HS-27A (cell line): ENCODE measurements around the gene AKNA.
"Not testable (repeated sequence)": the region's sequence is repeated elsewhere in the genome, so short reads cannot be mapped to it uniquely, and the experiment has no call there.

Experiments used
- DNase-seq: peaks from one replicate; pipeline ENCODE4 v3.0.0-alpha.2; 2012; ENCODE audit warnings: low read depth, missing footprints

AKNA gene

GRCh38 chr9:114339130-114339908 is 48.5 kb downstream of the AKNA start:
- no peak for DNase-seq

DNA sequence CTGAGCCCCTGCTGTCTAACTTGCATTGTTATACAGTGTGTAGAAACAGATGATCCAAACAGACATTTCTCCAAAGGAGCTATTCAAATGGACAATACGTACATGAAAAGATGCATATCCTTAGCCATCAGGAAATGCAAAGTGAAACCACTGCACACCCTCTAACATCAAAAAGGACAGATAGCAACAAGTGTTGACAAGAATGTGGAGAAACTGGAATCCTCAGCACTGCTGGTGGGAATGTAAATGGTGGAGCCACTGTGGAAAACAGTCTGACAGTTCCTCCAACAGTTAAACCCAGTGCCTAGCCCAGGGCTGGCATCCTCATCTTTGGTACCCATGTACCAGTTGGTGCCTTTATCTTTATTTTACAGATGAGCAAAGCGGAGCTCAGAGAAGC is 49.6 kb downstream of the AKNA start:
- DNase-seq: no peak

- DNase-seq: no peak
Measured at GRCh38 chr9:114336699-114337395, 50.9 kb downstream of the AKNA start.

- no peak for DNase-seq
Measured at GRCh38 chr9:114336157-114336556, 51.6 kb downstream of the AKNA start.

GRCh38 chr9:114335745-114336144 is 52.0 kb downstream of the AKNA start:
- no peak for DNase-seq

GRCh38 chr9:114334490-114334889 is 53.3 kb downstream of the AKNA start:
- DNase-seq: no peak

DNA sequence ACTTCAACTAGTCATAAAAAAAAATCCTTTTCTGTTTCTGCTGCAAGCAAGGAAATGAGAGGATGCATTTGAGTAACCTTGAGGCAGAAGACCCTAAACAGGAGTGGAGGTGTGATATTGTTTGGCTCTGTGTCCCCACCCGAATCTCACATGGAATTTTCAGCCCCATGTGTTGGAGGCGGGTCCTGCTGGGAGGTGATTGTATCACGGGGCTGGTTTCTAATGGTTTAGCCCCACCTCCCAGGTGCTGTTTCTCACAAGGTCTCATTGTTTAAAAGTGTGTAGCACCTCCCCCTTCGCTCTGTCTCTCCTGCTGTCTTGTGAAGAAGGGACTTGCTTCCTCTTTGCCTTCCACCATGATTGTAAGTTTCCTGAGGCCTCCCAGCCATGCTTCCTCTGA is 54.1 kb downstream of the AKNA start:
- not testable (repeated sequence) for DNase-seq

- DNase-seq: not testable (repeated sequence)
Measured at GRCh38 chr9:114332474-114333040, 55.2 kb downstream of the AKNA start.

GRCh38 chr9:114331229-114332195 is 56.3 kb downstream of the AKNA start:
- not testable (repeated sequence) for DNase-seq

DNA sequence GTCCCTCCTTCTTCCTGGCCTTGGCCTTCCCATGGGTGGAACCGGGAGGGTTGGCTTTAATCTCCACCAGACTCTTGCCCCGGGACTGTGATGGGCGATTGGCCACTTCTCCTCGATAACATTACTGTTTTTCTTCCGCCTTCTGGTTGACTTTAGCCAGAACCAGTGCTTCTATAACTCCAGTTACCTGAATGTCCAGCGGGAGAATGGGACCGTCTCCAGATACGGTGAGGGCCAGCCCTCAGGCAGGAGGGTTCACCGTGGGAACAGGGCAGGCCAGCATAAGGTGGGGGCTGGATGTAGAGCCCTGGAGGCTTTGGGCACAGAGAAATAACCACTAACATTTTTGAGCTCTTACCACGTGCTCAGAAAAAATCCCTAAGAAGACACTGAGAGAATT is 57.1 kb downstream of the AKNA start:
- DNase-seq: no peak

DNA sequence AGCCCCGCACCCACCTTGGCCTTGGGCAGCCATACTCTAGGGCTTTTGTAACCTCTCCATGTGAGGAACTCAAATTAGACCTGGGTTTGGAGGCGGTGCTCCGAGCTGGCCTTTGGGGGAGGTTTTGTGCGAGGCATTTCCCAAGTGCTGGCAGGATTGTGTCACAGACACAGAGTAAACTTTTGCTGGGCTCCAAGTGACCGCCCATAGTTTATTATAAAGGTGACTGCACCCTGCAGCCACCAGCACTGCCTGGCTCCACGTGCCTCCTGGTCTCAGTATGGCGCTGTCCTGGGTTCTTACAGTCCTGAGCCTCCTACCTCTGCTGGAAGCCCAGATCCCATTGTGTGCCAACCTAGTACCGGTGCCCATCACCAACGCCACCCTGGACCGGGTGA is 58.2 kb downstream of the AKNA start, which contains the start of gene ORM2:
Gene ORM2 (plus strand): TSS at position 245 of the 398 bp plus-strand sequence. CDS start 36 bp downstream, at position 281.
- not testable (repeated sequence) for DNase-seq

DNA sequence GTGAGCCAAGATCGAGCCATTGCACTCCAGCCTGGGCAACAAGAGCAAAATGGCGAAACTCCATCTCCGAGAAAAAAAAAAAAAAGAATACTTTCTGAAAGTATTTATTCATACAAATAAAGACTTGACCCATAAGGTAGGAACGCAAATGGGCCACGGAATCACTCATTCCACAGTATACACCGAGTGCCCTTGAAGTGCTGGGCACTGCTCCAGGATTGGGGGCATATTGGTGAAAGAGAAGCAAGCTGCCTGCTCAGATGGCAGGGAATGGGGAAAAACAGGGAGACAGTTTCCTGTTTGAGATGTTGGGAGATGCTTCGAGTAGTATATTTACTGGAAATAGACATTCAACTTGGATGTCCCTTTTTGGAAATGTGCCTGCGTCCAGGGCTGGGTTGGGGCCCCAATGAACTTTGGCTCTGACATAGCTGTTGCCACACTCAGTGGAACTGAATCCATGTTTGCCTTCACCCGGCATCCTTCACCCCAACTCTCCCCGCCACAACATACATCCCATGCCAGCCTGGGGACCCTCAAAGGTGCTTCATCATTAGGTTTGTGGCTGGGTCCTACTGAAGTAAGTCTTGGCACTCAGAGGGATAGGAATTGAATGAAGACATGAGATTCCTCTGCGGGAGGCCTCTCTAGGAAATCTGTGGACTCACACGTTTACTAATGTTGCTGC is 58.7 kb downstream of the AKNA start:
- not testable (repeated sequence) for DNase-seq

GRCh38 chr9:114328357-114328820 is 59.4 kb downstream of the AKNA start:
- DNase-seq: not testable (repeated sequence)

GRCh38 chr9:114327749-114328148 is 60.0 kb downstream of the AKNA start:
- no peak for DNase-seq

DNA sequence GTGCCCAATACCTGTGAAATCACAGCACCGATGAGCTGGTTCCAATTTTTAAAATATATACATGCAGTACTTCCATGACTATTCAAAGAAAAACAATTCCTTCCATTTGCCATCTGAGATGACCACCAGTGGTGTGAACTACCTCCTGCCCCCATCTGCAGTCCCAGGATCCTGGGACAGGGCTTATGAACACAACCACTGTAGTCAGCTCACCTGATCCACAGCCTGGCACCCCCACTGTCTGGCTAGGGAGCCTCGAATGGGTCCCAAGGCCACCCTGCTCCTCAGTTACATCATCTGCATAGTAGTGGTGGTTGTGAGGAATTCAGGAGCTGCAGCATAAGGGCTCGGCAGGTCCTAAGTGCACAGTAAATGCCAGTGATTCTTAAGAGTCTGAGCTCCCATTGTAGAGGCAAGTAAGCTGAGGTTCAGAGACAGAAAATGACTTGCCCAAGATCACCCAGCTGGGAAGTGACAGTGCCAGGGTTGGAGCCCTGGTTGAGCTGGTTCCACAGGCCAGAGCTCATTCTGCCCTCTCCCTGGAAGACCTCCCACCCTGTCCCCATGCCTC is 62.0 kb downstream of the AKNA start:
- not testable (repeated sequence) for DNase-seq

DNA sequence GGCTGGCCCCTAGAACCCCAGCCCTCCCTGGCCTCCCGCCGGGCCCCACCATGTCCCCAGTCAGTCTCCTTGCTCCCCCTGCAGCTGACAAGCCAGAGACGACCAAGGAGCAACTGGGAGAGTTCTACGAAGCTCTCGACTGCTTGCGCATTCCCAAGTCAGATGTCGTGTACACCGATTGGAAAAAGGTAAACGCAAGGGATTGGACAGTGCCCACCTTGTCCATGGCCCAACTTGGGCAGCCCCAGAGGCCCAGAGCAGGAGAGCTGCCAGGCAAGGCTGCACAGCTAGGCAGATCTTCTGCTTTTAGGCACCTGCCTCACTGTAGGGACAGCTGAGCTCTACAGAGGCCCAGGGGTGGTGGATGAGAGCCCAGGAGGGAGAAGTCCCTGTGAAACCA is 62.8 kb downstream of the AKNA start:
- DNase-seq: not testable (repeated sequence)

DNA sequence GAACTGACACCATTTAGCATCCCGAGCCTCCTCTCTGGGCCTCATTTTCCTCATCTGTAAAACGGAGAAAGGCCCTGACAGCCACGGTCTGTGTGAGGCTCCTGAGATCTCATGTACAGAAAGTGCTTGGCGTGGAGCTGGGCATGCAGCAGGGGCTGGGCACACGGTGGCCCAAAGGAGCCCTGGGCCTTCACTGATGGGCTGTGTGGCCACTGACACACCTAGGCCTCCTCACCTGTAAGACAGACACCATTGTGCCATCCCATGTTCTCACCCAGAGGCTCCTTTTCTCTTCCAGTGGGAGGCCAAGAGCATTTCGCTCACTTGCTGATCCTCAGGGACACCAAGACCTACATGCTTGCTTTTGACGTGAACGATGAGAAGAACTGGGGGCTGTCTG is 63.3 kb downstream of the AKNA start:
- DNase-seq: no peak

DNA sequence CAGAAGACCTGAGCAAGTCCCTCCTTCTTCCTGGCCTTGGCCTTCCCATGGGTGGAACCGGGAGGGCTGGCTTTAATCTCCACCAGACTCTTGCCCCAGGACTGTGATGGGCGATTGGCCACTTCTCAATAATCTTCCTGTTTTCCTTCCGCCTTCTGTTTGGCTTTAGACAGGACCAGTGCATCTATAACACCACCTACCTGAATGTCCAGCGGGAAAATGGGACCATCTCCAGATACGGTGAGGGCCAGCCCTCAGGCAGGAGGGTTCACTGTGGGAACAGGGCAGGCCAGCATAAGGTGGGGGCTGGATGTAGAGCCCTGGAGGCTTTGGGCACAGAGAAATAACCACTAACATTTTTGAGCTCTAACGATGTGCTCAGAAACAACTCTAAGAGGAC is 63.9 kb downstream of the AKNA start:
- not testable (repeated sequence) for DNase-seq

DNA sequence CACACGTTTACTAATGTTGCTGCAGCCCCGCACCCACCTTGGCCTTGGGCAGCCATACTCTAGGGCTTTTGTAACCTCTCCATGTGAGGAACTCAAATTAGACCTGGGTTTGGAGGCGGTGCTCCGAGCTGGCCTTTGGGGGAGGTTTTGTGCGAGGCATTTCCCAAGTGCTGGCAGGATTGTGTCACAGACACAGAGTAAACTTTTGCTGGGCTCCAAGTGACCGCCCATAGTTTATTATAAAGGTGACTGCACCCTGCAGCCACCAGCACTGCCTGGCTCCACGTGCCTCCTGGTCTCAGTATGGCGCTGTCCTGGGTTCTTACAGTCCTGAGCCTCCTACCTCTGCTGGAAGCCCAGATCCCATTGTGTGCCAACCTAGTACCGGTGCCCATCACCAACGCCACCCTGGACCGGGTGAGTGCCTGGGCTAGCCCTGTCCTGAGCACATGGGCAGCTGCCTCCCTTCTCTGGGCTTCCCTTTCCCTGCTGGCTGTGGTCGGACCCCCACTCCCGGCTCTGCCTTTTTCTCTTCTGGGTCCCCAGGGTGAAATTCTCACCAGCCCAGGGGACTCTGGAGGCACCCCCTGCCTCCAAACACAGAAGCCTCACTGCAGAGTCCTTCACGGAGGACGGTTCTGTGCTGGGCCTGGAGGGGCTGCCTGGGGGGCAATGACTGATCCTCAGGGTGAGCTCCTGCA is 64.8 kb downstream of the AKNA start, which contains the start of gene ORM1:
Gene ORM1 (plus strand): TSS at position 268 of the 701 bp plus-strand sequence. CDS start 36 bp downstream, at position 304.
- not testable (repeated sequence) for DNase-seq
